T-helper 2 cell treated with Interferon-gamma antibody and Interleukin-4, amounts not matched to agents 5 μg/mL and 100 μg/mL, for 36 hours (primary cell): ENCODE measurements around the gene FTL.

Source experiments
- DNase-seq: peaks from one replicate; pipeline ENCODE4 v3.0.0; 2021; ENCODE audit warnings: low spot score
- H3K27ac Mint-ChIP-seq: one replicate; pipeline ENCODE4 v1.8.0; 2021; ENCODE audit warnings: mild to moderate bottlenecking, mixed read lengths
- H3K27me3 Mint-ChIP-seq: one replicate; pipeline ENCODE4 v1.8.0; 2021; ENCODE audit warnings: low read depth, mixed read lengths
- H3K36me3 Mint-ChIP-seq: one replicate; pipeline ENCODE4 v1.8.0; 2021; ENCODE audit warnings: low read depth, mixed read lengths
- H3K4me1 Mint-ChIP-seq: one replicate; pipeline ENCODE4 v1.8.0; 2021; ENCODE audit warnings: low read depth, mixed read lengths
- H3K4me3 Mint-ChIP-seq: one replicate; pipeline ENCODE4 v1.8.0; 2022; ENCODE audit warnings: mild to moderate bottlenecking, moderate library complexity, mixed read lengths
- H3K9me3 Mint-ChIP-seq: one replicate; pipeline ENCODE4 v1.8.0; 2021; ENCODE audit warnings: mixed read lengths

FTL gene

DNA sequence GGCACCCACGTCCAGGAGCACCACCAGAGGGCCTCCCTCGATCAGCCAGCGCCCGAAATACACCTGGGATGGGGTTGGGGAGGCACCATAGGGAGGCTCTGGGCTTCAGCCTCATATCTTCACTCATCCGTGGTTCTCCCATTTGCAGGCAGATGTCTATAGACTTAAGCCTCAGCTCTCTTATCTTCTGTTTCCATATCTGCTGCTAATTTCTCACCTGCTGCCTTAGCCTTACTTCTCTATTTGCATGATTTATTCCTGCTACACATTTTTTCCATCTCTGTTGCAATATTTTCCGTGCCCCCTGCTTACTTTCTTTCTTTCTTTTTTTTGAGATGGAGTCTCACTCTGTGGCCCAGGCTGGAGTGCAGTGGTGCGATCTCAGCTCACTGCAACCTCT, 22.2 kb downstream of the FTL start:
- DNase-seq = no peak
- Mint-ChIP-seq H3K36me3 (peaks cover 33% of the 10 kb centered on the region), H3K27me3 (no peaks in the 10 kb centered on the region), H3K9me3 (no peaks in the 10 kb centered on the region), H3K4me3 (no peak overlapping the region), H3K27ac (no peak overlapping the region), H3K4me1 (peaks cover 13% of the 10 kb centered on the region)

DNA sequence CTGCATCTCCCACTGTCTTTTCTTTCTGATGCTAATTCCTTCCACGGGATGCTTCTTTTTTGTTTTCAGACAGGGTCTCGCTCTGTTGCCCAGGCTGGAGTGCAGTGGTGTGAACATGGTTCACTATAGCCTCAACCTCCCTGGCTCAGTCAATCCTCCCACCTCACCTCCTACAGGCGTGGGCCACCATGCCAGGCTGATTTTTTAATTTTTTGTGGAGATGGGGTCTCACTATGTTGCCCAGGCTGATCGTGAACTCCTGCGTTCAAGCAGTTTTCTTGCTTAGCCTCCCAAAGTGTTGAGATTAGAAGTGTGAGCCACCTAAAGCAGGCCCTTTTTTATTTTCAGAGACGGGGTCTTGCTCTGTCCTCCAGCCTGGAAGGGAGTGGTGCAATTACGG, 23.2 kb downstream of the FTL start:
- Mint-ChIP-seq H3K27me3 (no peaks in the 10 kb centered on the region), H3K4me3 (no peak overlapping the region), H3K36me3 (peaks cover 29% of the 10 kb centered on the region), H3K27ac (peak overlapping the region; percentile 52), H3K9me3 (no peaks in the 10 kb centered on the region), H3K4me1 (peaks cover 15% of the 10 kb centered on the region)
- no peak for DNase-seq

DNA sequence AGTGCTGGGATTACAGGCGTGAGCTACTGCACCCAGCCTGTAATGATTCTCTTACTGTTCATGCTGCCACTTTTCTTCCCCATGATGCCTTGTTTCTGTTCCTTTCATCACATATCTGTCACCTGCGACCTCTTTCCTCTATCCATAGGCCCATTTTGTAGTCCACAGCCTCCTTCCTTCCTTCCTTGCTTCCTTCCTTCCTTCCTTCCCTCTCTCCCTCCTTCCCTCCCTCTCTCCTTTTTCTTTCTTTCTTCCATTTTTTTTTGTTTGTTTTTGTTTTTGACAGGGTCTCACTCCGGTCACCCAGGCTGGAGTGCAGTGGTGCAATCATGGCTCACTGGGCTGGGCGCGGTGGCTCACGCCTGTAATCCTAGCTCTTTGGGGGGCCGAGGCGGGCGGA, 23.8 kb downstream of the FTL start:
- peaks cover 30% of the 10 kb centered on the region for H3K36me3 Mint-ChIP-seq

DNA sequence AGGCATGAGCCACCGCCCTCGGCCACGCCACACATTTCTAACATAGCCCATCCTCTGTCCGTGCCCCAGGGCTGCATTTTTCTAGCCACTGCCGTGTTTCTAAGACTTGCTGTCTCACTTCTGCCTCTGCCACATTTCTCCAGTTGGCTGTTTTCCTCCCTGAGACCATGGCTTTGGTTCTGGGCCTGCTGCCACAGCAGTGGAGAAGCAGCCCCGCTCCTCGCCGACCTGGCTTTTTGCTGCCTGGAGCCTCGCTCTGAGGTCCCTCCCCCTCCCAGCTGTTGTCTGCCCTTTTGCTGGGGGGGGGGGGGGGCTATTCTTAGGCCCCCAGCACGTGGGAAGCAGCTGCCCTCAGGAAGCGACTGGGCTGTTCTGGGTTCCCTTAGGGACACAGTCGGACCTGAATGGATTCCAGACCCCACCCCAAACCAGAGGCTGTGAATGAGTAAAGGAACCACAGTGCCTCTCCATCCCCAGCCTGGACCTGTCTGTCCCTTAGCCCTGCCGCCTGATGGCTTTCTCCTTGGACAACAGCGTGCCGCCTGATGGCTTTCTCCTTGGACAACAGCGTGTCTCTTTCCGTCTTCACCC, 24.7 kb downstream of the FTL start:
- Mint-ChIP-seq H3K4me3 (peak overlapping the region; percentile 20), H3K36me3 (peaks cover 30% of the 10 kb centered on the region), H3K9me3 (no peaks in the 10 kb centered on the region), H3K27me3 (no peaks in the 10 kb centered on the region), H3K27ac (no peak overlapping the region), H3K4me1 (peaks cover 20% of the 10 kb centered on the region)
- DNase-seq = no peak

More for the DNA sequence above, 23.8 kb downstream of the FTL start:
- Mint-ChIP-seq H3K27ac (no peak overlapping the region), H3K4me1 (peaks cover 17% of the 10 kb centered on the region), H3K4me3 (no peak overlapping the region), H3K27me3 (no peaks in the 10 kb centered on the region), H3K9me3 (no peaks in the 10 kb centered on the region)
- no peak for DNase-seq

DNA sequence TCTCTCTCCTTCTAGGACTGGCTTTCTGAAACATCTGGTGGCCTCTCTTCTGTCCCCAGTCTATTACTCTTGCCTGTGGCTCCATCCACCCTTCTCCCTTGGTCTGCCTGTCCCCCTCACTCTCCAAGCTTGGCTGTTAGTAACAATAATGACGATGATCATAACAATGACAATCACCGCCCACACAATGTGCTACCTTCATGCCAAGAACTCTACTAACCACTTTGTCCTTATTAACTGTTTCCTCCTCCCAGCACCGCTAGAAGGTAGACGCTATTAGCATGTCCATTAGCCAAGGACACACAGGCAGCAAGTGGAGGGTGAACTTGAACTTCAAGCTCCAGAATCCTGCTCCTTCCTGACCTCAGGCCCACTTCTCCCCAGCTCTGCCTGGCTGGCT, 25.3 kb downstream of the FTL start:
- Mint-ChIP-seq H3K27ac (peak overlapping the region; percentile 65), H3K9me3 (no peaks in the 10 kb centered on the region), H3K27me3 (no peaks in the 10 kb centered on the region), H3K4me1 (peaks cover 26% of the 10 kb centered on the region), H3K36me3 (peaks cover 32% of the 10 kb centered on the region), H3K4me3 (peak overlapping the region; percentile 20)
- no peak for DNase-seq

DNA sequence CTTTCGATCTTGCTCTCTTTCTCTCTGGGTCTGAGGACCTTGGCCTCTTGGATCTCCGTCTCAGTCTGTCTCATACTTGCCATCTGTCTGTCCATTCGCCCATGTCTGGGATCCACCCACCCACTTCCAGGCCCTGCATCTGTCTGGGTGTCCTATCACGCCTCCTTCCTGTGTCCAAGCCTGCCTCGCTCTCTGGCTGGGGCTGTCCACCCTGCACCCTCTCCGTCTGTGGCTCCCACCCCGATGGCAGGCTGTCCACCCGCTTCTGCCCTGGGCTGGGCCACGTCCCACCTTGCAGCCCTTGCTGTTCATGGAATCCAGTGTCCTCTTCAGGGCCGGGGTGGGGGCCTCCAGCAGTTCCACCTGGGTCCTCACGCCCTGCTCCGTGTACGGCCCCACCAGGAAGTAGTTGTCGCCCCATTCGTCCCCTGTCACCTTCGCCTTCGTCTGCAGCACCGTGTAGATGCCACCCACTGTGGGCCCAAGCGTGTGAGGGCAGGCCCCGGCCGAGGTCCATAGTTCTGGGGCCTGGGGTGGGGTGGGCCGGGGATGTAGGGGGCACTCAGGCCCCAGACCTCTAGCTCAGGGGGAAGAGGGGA, 26.0 kb downstream of the FTL start:
- peaks cover 29% of the 10 kb centered on the region for H3K36me3 Mint-ChIP-seq
- no peak overlapping the region for H3K27ac Mint-ChIP-seq

DNA sequence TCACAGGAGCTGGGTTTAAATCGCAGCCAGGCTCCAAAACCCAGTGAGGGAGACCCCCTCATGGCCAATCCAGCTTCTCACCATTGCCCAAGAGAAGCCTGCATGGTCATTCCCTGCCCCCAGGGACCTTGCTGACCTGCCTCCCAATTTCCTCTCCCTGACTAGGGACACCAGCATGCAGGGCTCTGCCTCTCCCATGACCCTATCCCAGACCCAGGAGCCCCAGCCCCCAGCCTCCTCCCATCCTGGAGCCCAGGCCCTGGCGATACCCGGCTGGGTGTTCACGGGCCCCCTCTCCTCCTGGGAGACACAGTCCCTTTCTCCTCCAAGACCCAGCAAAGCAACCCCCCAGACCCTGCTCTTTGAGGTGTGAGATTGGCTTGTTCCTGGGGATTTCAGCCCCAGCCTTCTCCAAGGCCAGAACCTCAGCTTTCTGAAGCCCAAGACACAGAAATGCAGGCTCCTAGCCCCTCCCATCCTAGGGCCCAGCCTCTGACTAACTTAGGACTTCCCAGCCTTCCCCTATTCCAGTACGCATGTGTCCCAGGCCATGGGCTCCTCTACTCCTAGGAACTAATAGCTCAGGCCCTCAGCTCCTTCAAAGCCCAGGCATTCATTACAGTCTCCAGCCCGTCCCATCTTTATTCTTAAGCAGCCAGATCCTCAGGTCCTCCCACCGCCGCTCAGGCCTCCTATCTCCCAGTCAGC, 26.9 kb downstream of the FTL start:
- Mint-ChIP-seq H3K36me3 (peaks cover 27% of the 10 kb centered on the region), H3K27me3 (no peaks in the 10 kb centered on the region), H3K4me3 (peak overlapping the region; percentile 90), H3K27ac (peak overlapping the region; percentile 97), H3K9me3 (no peaks in the 10 kb centered on the region), H3K4me1 (peaks cover 27% of the 10 kb centered on the region)
- peak; percentile 5 for DNase-seq

More for the DNA sequence above, 26.0 kb downstream of the FTL start:
- DNase-seq = no peak
- Mint-ChIP-seq H3K27me3 (no peaks in the 10 kb centered on the region), H3K9me3 (no peaks in the 10 kb centered on the region), H3K4me1 (peaks cover 27% of the 10 kb centered on the region), H3K4me3 (no peak overlapping the region)

DNA sequence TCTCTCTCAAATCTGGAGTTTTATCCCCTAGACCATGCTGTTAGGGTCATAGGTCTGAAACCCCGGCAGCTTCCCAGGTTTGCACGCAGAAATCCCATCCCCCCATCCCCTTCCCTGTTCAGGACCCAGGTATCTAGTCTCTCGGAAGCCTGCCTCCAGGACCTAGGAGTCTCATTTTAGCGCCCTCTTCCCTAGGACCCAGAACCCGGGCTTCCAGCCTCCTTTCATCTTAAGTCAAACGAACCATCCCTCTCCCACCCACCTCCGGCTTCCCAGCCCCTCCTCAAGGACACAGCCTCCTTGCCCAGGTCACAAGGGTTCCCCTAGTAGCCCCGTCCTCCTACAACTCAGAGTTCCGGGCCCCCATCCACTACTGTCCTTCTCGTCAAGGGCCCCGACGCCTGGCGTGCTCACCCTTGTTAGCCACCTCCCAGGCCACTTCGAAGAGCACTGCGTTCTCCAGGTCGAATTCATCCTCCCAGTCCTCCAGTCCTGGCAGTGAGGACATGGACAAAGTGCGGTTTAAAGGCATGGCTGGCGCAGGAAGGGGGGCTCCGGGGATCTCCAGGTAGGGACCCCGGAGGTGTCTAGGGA, 27.6 kb downstream of the FTL start:
- Mint-ChIP-seq H3K4me1 (peaks cover 27% of the 10 kb centered on the region), H3K9me3 (no peaks in the 10 kb centered on the region), H3K27ac (peak overlapping the region; percentile 97), H3K27me3 (no peaks in the 10 kb centered on the region), H3K4me3 (peak overlapping the region; percentile 90), H3K36me3 (peaks cover 28% of the 10 kb centered on the region)
- no peak for DNase-seq

DNA sequence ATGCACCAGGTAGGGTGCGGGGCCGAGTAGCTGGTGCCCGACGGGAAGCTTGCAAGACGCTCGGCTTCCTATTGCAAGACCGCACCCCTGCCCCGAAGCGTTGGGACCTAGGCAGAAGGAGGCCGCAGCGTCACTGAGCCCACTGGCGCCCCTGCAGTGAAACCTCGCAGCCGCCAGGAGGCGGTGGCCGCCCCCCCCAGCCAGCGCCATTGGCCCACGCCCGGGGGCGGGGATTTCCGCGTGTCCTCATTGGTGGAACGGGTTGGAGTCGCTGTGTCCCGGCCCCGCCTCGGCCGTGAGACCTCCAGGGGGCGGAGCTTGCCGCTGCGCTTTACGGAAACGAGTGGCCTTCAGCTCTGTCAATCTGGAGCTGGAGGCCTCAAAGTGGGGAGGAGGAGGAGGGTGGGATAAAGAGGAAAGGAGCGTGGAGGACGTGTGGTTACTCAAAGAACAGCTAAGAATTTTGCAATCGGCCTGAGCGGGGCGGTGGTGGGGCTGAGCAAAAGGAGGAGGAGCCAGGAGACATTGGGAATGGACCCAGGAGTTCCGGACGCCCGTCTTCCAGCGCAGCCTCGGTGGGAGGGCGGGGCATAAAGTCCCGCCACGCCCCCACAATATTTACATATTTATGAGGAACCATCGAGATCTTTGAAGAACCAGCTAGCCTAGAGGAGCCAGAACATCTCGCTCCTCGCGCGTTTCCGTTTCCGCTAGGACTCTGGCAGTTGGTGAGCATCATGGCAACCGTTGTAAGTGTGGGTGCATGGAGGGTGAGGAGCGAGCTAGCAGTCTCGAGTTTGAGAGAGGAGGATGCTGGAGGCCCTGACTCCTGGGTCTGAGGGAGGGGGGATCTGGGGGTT, 28.3 kb downstream of the FTL start, which contains the start of the genes GYS1 and RUVBL2:
GYS1 (minus strand) TSS at position 135 of the 860 bp plus-strand sequence. CDS start 197 bp downstream, outside the sequence.
RUVBL2 (plus strand) TSS at position 713 of the 860 bp plus-strand sequence; CDS start at position 738, 25 bp downstream.
- no peaks in the 10 kb centered on the region for H3K27me3 Mint-ChIP-seq
- peaks cover 25% of the 10 kb centered on the region for H3K4me1 Mint-ChIP-seq
- DNase-seq = peak; percentile 99
- peaks cover 26% of the 10 kb centered on the region for H3K36me3 Mint-ChIP-seq
- H3K27ac Mint-ChIP-seq = peak within 1 kb of the TSS; percentile 97
- H3K4me3 Mint-ChIP-seq = peak within 1 kb of the TSS; percentile 90
- H3K9me3 Mint-ChIP-seq = no peaks in the 10 kb centered on the region

DNA sequence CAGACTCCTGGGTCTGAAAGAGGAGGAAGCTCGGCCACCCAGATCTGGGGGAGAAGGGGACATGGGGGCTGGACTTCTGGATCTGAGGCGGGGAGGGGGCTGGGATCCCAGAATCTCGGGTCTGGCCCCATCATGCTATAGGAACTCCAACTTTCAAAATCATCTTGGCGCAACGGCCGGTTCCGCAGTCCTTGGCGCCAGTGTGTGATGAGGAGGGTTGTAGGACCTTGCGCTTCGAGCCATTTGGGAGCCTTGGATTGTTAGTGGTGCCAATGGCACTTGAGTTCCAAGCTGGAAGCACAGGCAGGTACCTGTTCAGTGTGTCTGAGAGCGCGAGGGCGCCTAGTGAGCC, 28.9 kb downstream of the FTL start:
- Mint-ChIP-seq H3K9me3 (no peaks in the 10 kb centered on the region), H3K4me3 (peak overlapping the region; percentile 90), H3K36me3 (peaks cover 21% of the 10 kb centered on the region), H3K27me3 (no peaks in the 10 kb centered on the region), H3K4me1 (peaks cover 25% of the 10 kb centered on the region), H3K27ac (peak overlapping the region; percentile 97)
- peak; percentile 11 for DNase-seq

DNA sequence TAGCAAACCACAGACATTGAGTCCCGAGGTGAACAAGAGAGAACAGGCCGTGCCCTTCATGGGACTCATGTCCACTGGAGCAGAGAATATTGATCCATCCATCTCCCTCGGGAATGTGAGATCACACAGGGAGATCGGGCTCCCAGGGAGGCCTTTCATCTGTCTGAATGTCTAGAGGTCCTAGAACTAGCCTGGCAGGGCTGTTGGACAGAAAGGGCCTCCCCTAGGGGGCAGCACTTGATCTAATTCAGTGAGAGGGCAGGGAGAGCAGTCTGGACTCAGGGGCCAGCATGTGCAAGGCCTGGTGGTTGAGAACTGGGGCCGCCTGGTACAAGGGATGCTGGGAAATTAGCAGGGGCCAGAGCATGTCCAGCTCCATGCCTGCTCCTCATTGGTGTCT, 32.9 kb downstream of the FTL start:
- Mint-ChIP-seq H3K36me3 (peaks cover 17% of the 10 kb centered on the region), H3K27ac (no peak overlapping the region), H3K9me3 (no peaks in the 10 kb centered on the region), H3K4me3 (no peak overlapping the region), H3K4me1 (peaks cover 18% of the 10 kb centered on the region), H3K27me3 (no peaks in the 10 kb centered on the region)
- DNase-seq = peak; percentile 41

DNA sequence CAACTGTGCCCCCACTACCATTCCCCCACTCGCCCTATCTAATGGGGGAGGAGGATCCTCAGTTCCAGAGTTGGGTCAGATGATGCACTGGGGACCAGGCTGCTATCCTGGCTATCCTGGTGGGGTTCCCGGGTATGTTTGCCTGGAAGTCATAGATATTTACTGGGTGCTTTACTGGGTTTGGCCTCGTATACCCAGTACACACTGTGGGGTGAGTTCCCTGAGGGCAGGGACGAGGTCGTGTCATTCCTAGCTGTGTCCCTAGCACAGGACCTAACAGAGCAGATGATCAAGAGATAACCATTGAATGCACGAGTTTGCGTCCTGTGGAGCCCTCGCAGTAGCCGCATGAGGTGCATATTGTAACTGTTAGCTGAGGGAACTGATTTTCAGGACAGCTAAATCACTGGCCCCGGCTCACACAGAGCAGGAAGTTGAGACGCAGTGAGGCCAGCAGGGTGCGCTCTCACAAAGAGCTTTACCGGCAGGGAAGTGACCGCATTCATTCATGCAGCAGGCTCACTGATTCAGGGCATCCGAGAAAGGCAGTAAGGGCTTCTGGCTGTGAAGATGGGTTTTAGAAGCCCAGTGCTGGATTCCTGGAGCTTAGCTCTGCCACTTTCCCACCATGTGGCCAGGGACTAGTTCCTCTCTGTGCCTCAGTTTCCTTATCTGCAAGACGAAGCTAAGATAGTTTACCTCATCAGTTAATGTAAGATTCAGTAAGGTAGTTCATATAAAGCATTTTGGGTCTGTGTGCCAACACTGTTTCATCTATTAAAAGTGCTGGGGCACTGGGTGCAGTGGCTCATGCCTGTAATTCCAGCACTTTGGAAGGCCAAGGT, 34.6 kb downstream of the FTL start:
- peak overlapping the region; percentile 26 for H3K27ac Mint-ChIP-seq
- no peaks in the 10 kb centered on the region for H3K9me3 Mint-ChIP-seq

DNA sequence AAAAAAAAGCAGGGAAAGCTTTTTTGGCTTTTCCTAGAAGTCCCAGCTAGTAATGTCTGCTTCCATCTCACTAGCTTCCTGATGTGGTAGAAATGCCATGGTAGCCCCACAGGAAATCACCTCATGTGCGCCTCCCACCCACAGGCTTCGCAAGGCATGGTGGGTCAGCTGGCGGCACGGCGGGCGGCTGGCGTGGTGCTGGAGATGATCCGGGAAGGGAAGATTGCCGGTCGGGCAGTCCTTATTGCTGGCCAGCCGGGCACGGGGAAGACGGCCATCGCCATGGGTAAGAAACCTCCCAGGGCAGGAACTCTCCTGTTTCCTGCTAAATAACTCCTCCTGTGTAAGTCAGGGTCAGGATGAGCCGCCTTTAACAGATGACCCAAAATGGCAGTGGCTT, 39.0 kb downstream of the FTL start:
- Mint-ChIP-seq H3K36me3 (peaks cover 20% of the 10 kb centered on the region), H3K27me3 (no peaks in the 10 kb centered on the region), H3K27ac (no peak overlapping the region), H3K4me3 (no peak overlapping the region), H3K4me1 (peaks cover 6% of the 10 kb centered on the region), H3K9me3 (no peaks in the 10 kb centered on the region)
- no peak for DNase-seq

More for the DNA sequence above, 34.6 kb downstream of the FTL start:
- H3K4me3 Mint-ChIP-seq = no peak overlapping the region
- H3K36me3 Mint-ChIP-seq = peaks cover 18% of the 10 kb centered on the region
- no peaks in the 10 kb centered on the region for H3K27me3 Mint-ChIP-seq
- DNase-seq = peak; percentile 47
- H3K4me1 Mint-ChIP-seq = peaks cover 14% of the 10 kb centered on the region
